IPS DF 19.7 (cell line): ENCODE results near the gene TIGD3.

ENCODE experiments used
- DNase-seq: peaks from one replicate; pipeline ENCODE4 v3.0.0-alpha.2; 2013; ENCODE audit warnings: low read depth, low spot score

The TIGD3 gene

DNA sequence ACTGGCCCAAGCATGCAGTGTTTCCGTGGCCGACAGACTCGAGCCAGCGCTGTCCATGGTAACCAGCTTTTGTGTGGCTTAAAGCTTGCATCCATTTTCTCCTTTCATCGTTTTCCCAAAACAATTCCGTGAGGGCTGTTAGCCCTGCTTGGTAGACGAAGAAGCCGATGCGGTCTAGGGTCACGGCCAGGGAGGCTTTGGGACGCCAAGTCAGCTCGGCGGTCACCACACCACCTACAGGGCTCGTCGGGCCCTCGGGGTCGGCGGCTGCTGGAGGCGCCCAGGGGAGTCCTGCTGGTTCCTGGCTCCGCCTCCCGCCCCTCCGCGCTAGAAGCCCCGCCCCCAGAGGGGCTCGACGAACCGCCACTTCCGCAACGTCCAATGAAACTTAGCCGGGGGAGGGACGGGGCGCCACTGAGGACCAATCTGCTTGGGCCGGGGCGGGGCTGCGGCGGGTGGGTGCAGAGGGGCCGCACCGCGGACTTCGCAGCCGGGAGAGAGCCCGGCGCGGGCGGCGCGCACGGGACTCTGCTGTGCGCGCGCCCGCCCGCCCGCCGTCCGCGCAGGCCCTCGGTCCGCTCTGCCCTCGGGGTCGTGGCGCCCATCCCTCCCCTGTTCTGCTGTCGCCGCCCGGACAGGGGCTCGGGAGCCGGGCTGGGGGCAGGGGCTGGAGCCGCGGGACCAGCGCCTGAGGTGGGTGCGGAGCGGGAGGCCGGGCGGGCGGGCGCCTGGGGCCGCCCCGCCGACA lies at the start of gene TIGD3:
Gene TIGD3 (plus strand): TSS at position 487 of the 748 bp plus-strand sequence. CDS start 1,058 bp downstream, outside the sequence.
- peak; percentile 69 for DNase-seq

GRCh38 chr11:65305501-65306268 lies 48.9 kb upstream of the TIGD3 start:
- DNase-seq, result no peak

- DNase-seq, result no peak
These were observed 47.0 kb upstream of the TIGD3 start for GRCh38 chr11:65307298-65308229.

- DNase-seq, result no peak
These were observed 46.2 kb upstream of the TIGD3 start for GRCh38 chr11:65308281-65308891.

DNA sequence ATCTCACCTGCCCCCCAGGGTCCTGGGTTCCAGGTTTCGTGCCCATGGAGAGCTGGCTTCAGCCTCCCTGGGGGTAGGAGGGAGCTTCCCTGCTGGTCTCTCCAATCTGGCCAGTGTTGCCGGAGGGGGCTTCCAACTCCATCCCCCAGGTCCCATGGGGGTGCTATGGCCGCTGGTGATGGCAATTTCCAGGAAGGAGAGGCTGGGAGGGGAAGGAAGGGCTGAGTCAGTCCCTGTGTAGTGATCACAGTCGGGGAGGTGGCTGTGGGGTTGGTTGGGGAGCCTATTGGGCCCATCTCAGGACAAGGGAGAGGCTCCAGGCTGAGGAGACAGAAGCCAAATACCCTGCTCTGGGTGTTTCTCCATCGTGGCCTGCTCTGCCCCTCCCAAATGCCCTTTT lies 45.5 kb upstream of the TIGD3 start:
- DNase-seq, result no peak

DNA sequence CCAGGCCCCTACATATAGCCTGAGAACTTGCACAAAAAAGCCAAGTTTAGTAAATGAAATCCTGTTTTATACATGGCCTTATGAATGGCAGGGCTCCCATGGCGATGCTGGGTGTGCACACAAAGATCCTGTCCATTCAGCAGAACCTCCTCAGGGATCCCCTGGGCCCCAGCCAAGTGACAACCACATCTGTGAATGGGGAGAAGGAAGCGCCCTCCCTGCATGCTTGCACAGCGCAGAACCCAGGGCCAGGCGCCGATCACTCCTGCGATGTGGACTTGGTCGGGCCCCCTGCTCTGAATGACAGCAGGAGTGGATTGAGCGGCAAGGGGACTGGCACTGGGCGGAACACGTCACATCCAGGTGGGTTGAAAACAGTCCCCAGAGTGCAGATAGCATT lies 44.3 kb upstream of the TIGD3 start:
- no peak for DNase-seq

DNA sequence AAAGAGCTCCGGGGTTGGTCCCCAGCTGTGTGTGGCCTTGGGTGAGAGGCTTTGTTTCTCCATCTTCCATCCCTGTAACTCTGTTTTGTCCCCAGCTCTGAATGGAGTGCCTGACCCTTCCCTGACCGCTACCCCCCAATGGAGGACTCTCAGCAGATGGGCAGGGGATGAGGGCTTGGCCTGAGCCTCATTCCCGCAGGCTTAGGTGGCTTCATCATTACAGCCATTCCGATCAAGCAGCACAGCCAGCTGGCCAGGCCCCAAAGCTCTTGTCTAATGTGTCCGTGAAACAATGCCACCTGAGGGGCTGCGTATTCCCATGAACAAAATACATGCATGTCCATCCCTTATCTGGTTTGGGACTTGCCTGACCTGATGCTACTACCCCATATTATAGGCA lies 43.8 kb upstream of the TIGD3 start:
- DNase-seq, result no peak

GRCh38 chr11:65311170-65311678 lies 43.3 kb upstream of the TIGD3 start:
- no peak for DNase-seq

DNA sequence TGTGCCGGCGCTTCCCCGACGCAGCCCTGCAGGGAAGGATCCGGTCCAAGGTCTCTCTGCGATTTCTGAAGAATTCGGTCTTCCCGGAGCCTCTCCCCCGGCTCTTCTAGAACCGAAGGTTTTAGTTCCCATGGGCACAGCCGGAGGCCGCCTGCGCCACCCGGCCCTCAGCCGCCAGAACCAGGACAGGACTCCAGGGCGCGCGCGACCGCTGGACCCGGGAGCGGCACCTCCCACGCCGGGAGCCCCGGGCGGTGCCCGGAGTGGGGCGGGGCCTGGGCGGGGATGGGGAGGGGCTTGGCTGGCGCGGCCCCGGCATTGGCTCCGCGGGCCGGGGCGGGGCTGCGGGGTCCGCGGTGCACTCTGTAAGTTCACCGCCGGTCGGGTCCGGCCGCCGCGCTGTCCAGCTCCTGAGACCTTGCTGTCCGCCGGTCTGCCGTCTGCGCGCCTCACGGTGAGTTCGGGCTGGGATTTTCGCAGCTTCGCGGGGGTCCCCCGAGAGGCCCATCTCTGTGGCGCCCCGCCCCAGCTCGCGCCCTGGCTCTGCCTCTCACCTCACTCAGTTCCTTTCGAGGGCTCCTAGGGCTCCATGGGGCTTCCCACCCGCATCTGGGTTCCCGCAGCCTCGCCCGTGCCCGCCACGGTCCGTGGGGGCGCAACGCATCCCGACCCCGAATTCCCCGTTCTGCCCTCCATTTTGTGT lies 39.9 kb upstream of the TIGD3 start, which contains the start of gene CDC42EP2:
Gene CDC42EP2 (plus strand): TSS at position 366 of the 703 bp plus-strand sequence. CDS start 6,033 bp downstream, outside the sequence.
- no peak for DNase-seq

GRCh38 chr11:65315204-65315865 lies 39.2 kb upstream of the TIGD3 start:
- DNase-seq, result no peak

- no peak for DNase-seq
These were observed 38.7 kb upstream of the TIGD3 start for GRCh38 chr11:65315866-65316226.

- DNase-seq, result no peak
These were observed 38.1 kb upstream of the TIGD3 start for GRCh38 chr11:65316227-65317024.

- DNase-seq, result peak; percentile 67
These were observed 37.3 kb upstream of the TIGD3 start for GRCh38 chr11:65317025-65317786.

DNA sequence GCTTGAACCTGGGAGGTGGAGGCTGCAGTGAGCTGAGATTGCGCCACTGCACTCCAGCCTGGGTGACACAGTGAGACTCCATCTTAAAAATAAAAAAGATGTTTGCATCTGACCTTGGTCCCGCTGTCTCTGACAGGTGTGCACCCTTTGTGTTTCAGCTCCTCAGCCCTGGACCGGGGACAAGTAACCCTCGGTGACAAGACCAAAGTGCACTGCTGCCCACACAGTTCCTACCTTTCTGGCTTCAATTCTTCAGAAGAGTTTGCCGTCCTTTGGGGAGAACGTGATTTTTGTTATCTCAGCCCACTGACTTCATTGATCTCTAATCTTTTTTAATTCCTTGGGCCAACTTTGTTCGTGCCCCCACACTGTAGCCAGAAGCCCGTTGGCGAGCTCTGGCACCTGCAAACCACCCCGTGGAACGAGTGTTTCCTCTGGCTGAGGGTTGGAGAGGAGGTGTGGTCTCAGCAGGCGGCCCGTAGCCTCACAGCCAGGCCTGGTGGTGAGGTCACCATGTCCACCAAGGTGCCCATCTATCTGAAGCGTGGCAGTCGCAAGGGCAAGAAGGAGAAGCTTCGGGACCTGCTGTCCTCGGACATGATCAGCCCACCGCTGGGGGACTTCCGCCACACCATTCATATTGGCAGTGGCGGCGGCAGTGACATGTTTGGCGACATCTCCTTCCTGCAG lies 34.0 kb upstream of the TIGD3 start:
- no peak for DNase-seq

DNA sequence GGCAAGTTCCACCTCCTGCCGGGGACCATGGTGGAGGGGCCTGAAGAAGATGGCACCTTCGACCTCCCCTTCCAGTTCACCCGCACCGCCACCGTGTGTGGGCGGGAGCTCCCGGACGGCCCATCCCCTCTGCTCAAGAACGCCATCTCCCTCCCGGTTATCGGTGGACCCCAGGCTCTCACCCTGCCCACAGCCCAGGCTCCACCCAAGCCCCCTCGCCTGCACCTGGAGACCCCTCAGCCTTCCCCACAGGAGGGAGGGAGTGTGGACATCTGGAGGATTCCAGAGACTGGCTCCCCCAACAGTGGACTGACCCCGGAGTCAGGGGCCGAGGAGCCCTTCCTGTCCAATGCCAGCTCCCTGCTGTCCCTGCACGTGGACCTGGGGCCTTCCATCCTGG lies 33.5 kb upstream of the TIGD3 start:
- DNase-seq, result no peak

- DNase-seq, result no peak
These were observed 32.6 kb upstream of the TIGD3 start for GRCh38 chr11:65321828-65322485.

- DNase-seq, result no peak
These were observed 30.7 kb upstream of the TIGD3 start for GRCh38 chr11:65323813-65324212.
